ENCODE results near the gene ANXA2R. TPM values are rescaled to one million over a fixed set of nuclear protein-coding genes. Genes with fewer than 3 reads are reported as not detected.

Gene ANXA2R
- total and polyA plus RNA-seq, 9 of the 15 experiments (the other 6 are each of a cell fraction or from before 2014, with no cell fraction given): 2.1 to 4.8 (median 3.4) TPM

DNA sequence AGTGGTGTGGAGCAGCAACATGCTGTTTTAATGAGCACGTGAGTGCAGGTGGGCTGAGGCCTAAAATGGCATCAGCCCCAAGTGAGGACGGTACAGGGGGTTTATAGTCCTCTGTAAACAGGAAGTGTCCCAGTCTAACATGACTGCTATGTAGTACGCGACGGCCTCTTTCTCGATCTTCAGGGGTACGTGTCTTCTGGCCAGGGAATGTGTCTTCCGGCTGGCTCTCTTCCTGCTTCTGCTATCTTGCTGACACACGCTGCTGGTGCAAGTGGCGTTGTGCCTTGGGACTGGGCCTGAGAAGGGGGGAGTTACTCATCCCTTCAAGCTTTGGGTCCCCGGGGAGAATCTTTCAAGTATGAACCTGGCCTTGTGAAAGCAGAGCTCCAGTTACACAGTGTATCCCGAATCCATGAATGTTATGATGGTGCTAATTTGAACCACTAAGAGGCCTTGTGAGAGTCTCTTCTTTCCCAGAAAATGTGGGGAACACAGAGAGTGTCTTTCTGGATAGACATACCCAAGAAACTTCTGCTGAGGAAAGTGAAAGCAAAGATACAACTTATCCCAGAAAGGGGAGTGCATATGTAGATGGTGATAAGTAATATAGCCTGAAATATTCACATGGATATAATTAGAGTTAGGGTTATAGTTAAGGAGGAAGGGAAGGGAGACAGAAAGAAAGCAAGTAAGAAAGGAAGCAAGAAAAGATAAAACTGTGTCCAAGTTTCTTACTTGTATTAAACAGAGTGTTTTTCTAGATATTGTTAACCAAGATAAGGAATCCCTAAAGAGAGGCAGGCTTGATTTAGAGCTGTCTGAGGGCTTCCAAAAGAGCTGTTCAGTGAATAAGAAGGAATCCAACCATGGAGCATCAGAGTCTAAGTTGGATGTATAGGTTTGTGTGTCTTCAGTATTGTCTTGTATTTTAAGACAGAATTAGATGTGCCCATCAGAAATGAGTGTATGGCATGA lies 35.5 kb upstream of the ANXA2R start (continued):
- TF ChIP-seq TGIF2 (CRISPR knock-in tag; IDR thresholded peaks at IDR 0.05) (no peak), ZNF695 (CRISPR knock-in tag; IDR thresholded peaks at IDR 0.05) (no peak), ESRRA (IDR thresholded peaks at IDR 0.05; ENCODE audit: borderline replicate concordance, low read depth) (0 out of 2 replicates have a peak, but pooled peaks have one; percentile 24), ZFP36 (IDR thresholded peaks at IDR 0.05; ENCODE audit: low read depth, low read length, partially characterized antibody) (no peak), ZNF436 (CRISPR knock-in tag; IDR thresholded peaks at IDR 0.05) (0 out of 2 replicates have a peak, but pooled peaks have one; percentile 51), MEF2D (tag; conservative IDR thresholded peaks at IDR 0.05; ENCODE audit: low read depth) (peak; percentile 51), SMAD4 (CRISPR knock-in tag; conservative IDR thresholded peaks at IDR 0.05) (peak; percentile 97), MCM7 (IDR thresholded peaks at IDR 0.05) (no peak), CBFA2T2 (conservative IDR thresholded peaks at IDR 0.05) (peak; percentile 69), MYBL2 (IDR thresholded peaks at IDR 0.05; ENCODE audit: low read depth) (no peak), MYBL2 (CRISPR knock-in tag; IDR thresholded peaks at IDR 0.05; ENCODE audit: borderline replicate concordance) (no peak), RHOXF2B (CRISPR knock-in tag; conservative IDR thresholded peaks at IDR 0.05) (no peak), HEY1 (CRISPR knock-in tag; IDR thresholded peaks at IDR 0.05; ENCODE audit: borderline replicate concordance) (no peak), KAT8 (IDR thresholded peaks at IDR 0.05; ENCODE audit: low read depth) (no peak), ETS2 (tag; IDR thresholded peaks at IDR 0.05; ENCODE audit: borderline replicate concordance, poor library complexity, severe bottlenecking) (no peak), TARDBP (IDR thresholded peaks at IDR 0.05) (no peak; the same call in 1 of the 2 replicates)
- TF ChIP-seq, protein P1, sequence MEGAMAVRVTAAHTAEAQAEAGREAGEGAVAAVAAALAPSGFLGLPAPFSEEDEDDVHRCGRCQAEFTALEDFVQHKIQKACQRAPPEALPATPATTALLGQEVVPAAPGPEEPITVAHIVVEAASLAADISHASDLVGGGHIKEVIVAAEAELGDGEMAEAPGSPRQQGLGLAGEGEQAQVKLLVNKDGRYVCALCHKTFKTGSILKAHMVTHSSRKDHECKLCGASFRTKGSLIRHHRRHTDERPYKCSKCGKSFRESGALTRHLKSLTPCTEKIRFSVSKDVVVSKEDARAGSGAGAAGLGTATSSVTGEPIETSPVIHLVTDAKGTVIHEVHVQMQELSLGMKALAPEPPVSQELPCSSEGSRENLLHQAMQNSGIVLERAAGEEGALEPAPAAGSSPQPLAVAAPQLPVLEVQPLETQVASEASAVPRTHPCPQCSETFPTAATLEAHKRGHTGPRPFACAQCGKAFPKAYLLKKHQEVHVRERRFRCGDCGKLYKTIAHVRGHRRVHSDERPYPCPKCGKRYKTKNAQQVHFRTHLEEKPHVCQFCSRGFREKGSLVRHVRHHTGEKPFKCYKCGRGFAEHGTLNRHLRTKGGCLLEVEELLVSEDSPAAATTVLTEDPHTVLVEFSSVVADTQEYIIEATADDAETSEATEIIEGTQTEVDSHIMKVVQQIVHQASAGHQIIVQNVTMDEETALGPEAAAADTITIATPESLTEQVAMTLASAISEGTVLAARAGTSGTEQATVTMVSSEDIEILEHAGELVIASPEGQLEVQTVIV (CRISPR knock-in tag; IDR thresholded peaks at IDR 0.05; ENCODE audit: borderline replicate concordance): 0 out of 2 replicates have a peak, but pooled peaks have one; percentile 47
- TF ChIP-seq, protein P2, sequence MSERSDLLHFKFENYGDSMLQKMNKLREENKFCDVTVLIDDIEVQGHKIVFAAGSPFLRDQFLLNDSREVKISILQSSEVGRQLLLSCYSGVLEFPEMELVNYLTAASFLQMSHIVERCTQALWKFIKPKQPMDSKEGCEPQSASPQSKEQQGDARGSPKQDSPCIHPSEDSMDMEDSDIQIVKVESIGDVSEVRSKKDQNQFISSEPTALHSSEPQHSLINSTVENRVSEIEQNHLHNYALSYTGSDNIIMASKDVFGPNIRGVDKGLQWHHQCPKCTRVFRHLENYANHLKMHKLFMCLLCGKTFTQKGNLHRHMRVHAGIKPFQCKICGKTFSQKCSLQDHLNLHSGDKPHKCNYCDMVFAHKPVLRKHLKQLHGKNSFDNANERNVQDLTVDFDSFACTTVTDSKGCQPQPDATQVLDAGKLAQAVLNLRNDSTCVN (CRISPR knock-in tag; IDR thresholded peaks at IDR 0.05): peak; percentile 31; the same call in 1 of the 2 replicates

Data from K562 (cell line).